Tibial nerve (tissue), 4 donors: Measurements from ENCODE around the gene NOCT.

Source experiments
- CTCF ChIP-seq, 5 experiments: fragments of 200-600 bp in 3 of 5; fragments of 450-650 bp in 2 of 5; sonication (generic) in 3 of 5; IDR thresholded peaks; one replicate each; pipeline ENCODE4 v1.5.1; 2016 to 2019; ENCODE audit warnings: antibody characterized with exemption in 5 of 5, mild to moderate bottlenecking in 3 of 5, moderate library complexity in 2 of 5
- EP300 ChIP-seq, 2 donors: sonication (generic); formaldehyde crosslinking; IDR thresholded peaks; one replicate each; pipeline ENCODE4 v1.6.1; 2017; ENCODE audit warnings: antibody characterized with exemption in 2 of 2, mild to moderate bottlenecking in 1 of 2
- POLR2A ChIP-seq, 2 donors: fragments of 450-650 bp; IDR thresholded peaks; one replicate each; pipeline ENCODE4 v1.6.1; 2017; ENCODE audit warnings: antibody characterized with exemption in 2 of 2, mild to moderate bottlenecking in 2 of 2, moderate library complexity in 2 of 2

DNA sequence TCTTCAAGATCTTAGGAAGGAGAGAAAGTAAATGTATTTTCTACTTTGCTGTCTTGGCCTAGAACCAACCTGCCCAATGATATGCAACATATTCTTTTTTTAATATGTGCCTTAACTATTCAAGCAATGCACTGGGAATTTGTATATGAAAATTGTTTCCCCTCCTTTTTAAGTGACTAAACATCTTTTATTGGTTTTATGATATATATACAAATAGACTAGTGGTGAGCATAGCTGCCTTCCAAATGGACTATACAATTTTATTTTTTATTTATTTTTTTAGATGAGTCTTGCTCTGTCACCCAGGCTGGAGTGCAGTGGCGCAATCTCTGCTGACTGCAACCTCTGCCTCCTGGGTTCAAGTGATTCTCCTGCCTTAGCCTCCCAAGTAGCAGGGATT is 10.3 kb downstream of the NOCT start:
- TF ChIP-seq CTCF (IDR thresholded peaks at IDR 0.05) (no peak), POLR2A (IDR thresholded peaks at IDR 0.05) (no peak), EP300 (IDR thresholded peaks at IDR 0.05) (no peak)
